ENCODE data around the gene ZNF853.
"Not testable (repeated sequence)": the region's sequence is repeated elsewhere in the genome, so short reads cannot be mapped to it uniquely, and the experiment has no call there.

ZNF853 gene

GRCh38 chr7:6614953-6615722, at the start of gene ZNF853:
ZNF853 (plus strand) TSS chr7:6615610; CDS start chr7:6616175, 565 bp downstream.
- DNase-seq, result peak; percentile 45

GRCh38 chr7:6565655-6566054, 49.8 kb upstream of the ZNF853 start:
- no peak for DNase-seq

GRCh38 chr7:6567886-6568285, 47.5 kb upstream of the ZNF853 start:
- no peak for DNase-seq

GRCh38 chr7:6571160-6571779, 44.1 kb upstream of the ZNF853 start:
- no peak for DNase-seq

GRCh38 chr7:6575281-6576023, 40.0 kb upstream of the ZNF853 start:
- peak; percentile 42 for DNase-seq

GRCh38 chr7:6576024-6576866, 39.2 kb upstream of the ZNF853 start:
- peak; percentile 17 for DNase-seq

GRCh38 chr7:6576867-6577368, 38.5 kb upstream of the ZNF853 start:
- peak; percentile 11 for DNase-seq

GRCh38 chr7:6577369-6578113, 37.9 kb upstream of the ZNF853 start, which contains the start of gene ZDHHC4:
ZDHHC4 (plus strand) TSS chr7:6577454; CDS start chr7:6580562, 3,108 bp downstream.
- DNase-seq, result peak; percentile 90

- DNase-seq, result no peak
Observed at GRCh38 chr7:6578114-6579084, 37.0 kb upstream of the ZNF853 start.

GRCh38 chr7:6579446-6579845, 36.0 kb upstream of the ZNF853 start:
- DNase-seq, result peak; percentile 10

GRCh38 chr7:6585746-6586432, 29.5 kb upstream of the ZNF853 start:
- not testable (repeated sequence) for DNase-seq

GRCh38 chr7:6588566-6588965, 26.8 kb upstream of the ZNF853 start:
- DNase-seq, result no peak

- no peak for DNase-seq
Observed at GRCh38 chr7:6589151-6589828, 26.1 kb upstream of the ZNF853 start.

- peak; percentile 83 for DNase-seq
Observed at GRCh38 chr7:6589829-6590644, 25.4 kb upstream of the ZNF853 start, which contains the start of gene INTS15. INTS15 (plus strand) TSS chr7:6590021; CDS start chr7:6590284, 263 bp downstream.

GRCh38 chr7:6590645-6591110, 24.7 kb upstream of the ZNF853 start:
- peak; percentile 61 for DNase-seq

- DNase-seq, result no peak
Observed at GRCh38 chr7:6600093-6600492, 15.3 kb upstream of the ZNF853 start.

- no peak for DNase-seq
Observed at GRCh38 chr7:6604458-6604857, 11.0 kb upstream of the ZNF853 start.

Data from NCI-H82 (cell line).